Osteoblast (primary cell): ENCODE results near the gene RICTOR. TPM values are rescaled to one million over a fixed set of nuclear protein-coding genes. Genes with fewer than 3 reads are reported as not detected.

ENCODE experiments used
- DNase-seq: peaks from one replicate; pipeline ENCODE4 v3.0.0; 2011; ENCODE audit warnings: low spot score, mixed read lengths; ENCODE audit not compliant: insufficient read length; ENCODE audit errors: missing footprints
- H2AFZ ChIP-seq: 2 replicates; pipeline ENCODE4 v1.6.0; 2011; ENCODE audit warnings: mild to moderate bottlenecking, low read length
- H3K27ac ChIP-seq: 2 replicates; pipeline ENCODE4 v1.5.1; 2011; ENCODE audit warnings: mild to moderate bottlenecking, low read depth, low read length, moderate library complexity
- H3K27me3 ChIP-seq: 2 replicates; pipeline ENCODE4 v1.6.0; 2012; ENCODE audit warnings: mild to moderate bottlenecking, control low read depth, inconsistent platforms, low read length, moderate library complexity; ENCODE audit not compliant: insufficient read depth
- H3K36me3 ChIP-seq: 2 replicates; pipeline ENCODE4 v1.5.1; 2011; ENCODE audit warnings: mild to moderate bottlenecking, low read length, control low read depth, moderate library complexity; ENCODE audit not compliant: insufficient read depth
- H3K4me1 ChIP-seq: 2 replicates; pipeline ENCODE4 v1.5.1; 2011; ENCODE audit warnings: mild to moderate bottlenecking, low read length, control low read depth, moderate library complexity; ENCODE audit not compliant: insufficient read depth
- H3K4me2 ChIP-seq: 2 replicates; pipeline ENCODE4 v1.6.0; 2011; ENCODE audit warnings: mild to moderate bottlenecking, low read length; ENCODE audit not compliant: insufficient read depth
- H3K4me3 ChIP-seq: fragments of 200-600 bp; sonication (generic); 3 replicates; pipeline ENCODE4 v1.5.1; 2012; ENCODE audit warnings: mild to moderate bottlenecking, low read length, inconsistent platforms; ENCODE audit not compliant: insufficient read depth
- H3K79me2 ChIP-seq: 2 replicates; pipeline ENCODE4 v1.6.0; 2012; ENCODE audit warnings: mild to moderate bottlenecking, low read length, control low read depth, inconsistent platforms; ENCODE audit not compliant: insufficient read depth
- H3K9me3 ChIP-seq: 2 replicates; pipeline ENCODE4 v1.5.1; 2011; ENCODE audit warnings: low read depth, low read length, control low read depth
- H4K20me1 ChIP-seq: 2 replicates; pipeline ENCODE4 v1.6.0; 2012; ENCODE audit warnings: mild to moderate bottlenecking, low read length, control low read depth; ENCODE audit not compliant: insufficient read depth
- total RNA-seq: library from RNA; depleted of rRNA; stranded (reverse); fragments of >200 nt; gene quantifications from 2 replicates; pipeline ENCODE4 v1.2.3, GENCODE V29; 2012
- TF ChIP-seq, protein P1 (sequence below): IDR thresholded peaks from 2 replicates; pipeline ENCODE4 v1.5.1; 2011; ENCODE audit warnings: mild to moderate bottlenecking, low read depth, low read length, moderate library complexity; ENCODE audit errors: extremely low read depth

Gene RICTOR
- total RNA-seq, 1 donor, result 46.7 TPM

DNA sequence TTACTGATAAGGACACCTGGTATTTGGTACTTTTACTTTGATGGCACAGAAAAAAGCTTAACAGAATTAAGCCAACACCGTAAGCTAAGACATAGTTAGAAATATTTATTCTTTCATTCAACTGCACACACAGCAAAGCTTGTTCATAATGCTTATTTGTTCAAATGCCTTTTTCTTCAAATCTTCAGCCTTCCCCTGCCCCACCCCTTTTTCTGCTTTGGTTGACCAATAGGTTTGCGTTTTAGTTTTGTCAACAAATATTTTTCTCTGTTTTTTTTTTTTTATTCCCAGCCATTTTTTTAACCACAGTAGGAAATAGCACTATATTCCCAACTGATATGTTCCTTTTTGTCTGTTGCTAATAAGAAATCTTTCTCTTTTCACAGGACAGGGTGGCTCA lies 4.9 kb upstream of the RICTOR start:
- no peaks in the 10 kb centered on the region for H3K36me3 ChIP-seq
- peaks cover 15% of the 10 kb centered on the region for H3K4me1 ChIP-seq
- no peaks in the 10 kb centered on the region for H3K9me3 ChIP-seq
- H3K79me2 ChIP-seq, result peaks cover 6% of the 10 kb centered on the region
- H4K20me1 ChIP-seq, result no peaks in the 10 kb centered on the region
- TF ChIP-seq, protein P1, sequence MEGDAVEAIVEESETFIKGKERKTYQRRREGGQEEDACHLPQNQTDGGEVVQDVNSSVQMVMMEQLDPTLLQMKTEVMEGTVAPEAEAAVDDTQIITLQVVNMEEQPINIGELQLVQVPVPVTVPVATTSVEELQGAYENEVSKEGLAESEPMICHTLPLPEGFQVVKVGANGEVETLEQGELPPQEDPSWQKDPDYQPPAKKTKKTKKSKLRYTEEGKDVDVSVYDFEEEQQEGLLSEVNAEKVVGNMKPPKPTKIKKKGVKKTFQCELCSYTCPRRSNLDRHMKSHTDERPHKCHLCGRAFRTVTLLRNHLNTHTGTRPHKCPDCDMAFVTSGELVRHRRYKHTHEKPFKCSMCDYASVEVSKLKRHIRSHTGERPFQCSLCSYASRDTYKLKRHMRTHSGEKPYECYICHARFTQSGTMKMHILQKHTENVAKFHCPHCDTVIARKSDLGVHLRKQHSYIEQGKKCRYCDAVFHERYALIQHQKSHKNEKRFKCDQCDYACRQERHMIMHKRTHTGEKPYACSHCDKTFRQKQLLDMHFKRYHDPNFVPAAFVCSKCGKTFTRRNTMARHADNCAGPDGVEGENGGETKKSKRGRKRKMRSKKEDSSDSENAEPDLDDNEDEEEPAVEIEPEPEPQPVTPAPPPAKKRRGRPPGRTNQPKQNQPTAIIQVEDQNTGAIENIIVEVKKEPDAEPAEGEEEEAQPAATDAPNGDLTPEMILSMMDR, result no peak
- no peak overlapping the region for H3K4me2 ChIP-seq
- DNase-seq, result peak; percentile 29
- H3K27me3 ChIP-seq, result peaks cover 10% of the 10 kb centered on the region
- no peak overlapping the region for H2AFZ ChIP-seq
- H3K4me3 ChIP-seq, result no peak overlapping the region
- H3K27ac ChIP-seq, result no peak overlapping the region

DNA sequence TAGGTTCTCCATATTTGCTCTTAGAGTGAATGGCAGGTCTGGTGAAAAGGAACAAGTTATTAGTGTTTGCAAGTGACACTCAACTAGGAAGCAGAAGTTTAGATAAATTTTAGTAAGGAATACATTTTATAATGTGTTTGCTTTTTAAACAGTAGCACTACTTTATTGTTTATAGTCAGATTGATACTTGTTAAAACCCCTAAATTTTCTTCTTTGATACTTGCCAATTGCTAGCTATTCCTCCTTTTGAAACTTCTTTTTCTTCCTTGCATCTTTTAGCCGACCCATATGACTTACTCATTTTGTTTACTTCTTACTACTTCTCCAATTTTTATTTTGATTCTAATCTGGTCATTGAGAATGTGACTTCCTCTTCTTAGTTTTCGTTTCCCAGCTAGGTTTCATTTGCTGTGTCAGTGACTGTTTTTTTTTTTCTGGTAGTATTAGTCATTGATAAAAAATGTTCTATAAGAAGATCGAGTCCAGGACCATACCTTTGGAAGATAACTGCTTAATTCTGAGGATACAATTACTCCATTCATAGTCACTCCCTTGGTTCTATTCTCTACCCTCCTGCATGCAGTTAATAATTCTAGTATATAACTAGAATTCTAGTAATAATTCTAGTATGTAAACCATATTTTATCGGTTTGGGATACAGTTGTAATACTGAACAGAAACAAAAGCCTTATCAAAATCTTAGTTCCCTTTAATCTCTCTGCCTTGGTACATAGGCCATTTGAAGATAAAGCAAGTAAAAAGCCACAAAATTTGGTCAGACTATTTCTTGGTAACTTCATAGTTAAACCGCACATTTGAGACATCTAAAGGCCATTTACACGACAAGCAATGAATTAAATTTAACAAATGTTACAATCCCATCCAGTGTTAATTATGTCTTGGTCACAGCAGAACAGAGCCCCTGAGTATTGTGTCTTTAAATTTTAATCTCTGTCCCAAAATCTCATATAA lies 2.8 kb upstream of the RICTOR start:
- Histone ChIP-seq H3K36me3 (no peaks in the 10 kb centered on the region), H3K4me2 (peak overlapping the region; percentile 37), H3K4me3 (no peak overlapping the region), H2AFZ (no peak overlapping the region), H3K4me1 (peaks cover 24% of the 10 kb centered on the region), H3K79me2 (peaks cover 26% of the 10 kb centered on the region), H4K20me1 (peaks cover 14% of the 10 kb centered on the region), H3K27ac (no peak overlapping the region), H3K27me3 (peaks cover 10% of the 10 kb centered on the region), H3K9me3 (no peaks in the 10 kb centered on the region)
- DNase-seq, result peak; percentile 71
- TF ChIP-seq, protein P1, result no peak

DNA sequence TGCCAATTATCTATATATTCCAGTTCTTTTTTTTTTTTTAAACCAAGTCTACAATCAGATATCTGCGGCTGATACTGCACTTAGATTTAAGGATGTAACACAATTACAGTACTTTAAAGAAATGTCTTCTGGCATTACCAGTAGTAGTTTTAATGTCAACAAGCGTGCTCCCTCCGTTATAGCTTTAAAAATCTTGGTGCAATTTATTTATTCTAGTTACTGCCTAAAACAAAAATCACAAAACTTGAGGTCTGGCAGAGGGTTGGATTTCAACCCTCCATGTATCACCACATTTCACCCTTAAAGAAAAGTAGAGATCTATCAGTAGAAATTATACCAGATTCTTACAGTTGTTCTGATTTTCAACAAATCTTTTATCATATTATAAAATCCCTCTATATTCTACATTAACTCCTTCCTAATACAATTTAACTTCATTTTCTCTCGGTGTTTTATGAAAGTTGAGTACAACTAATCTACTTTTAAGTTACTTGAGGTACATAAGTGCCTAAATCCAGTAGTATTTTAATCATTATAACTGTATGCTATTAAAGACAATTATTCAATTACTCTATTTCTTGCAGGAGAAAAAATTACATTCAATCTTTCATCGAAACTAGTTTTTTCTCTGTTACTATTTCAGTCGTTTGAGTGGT lies 2.0 kb upstream of the RICTOR start:
- no peak for DNase-seq
- H3K27me3 ChIP-seq, result peaks cover 10% of the 10 kb centered on the region
- H3K9me3 ChIP-seq, result no peaks in the 10 kb centered on the region
- H3K79me2 ChIP-seq, result peaks cover 34% of the 10 kb centered on the region
- H3K4me3 ChIP-seq, result no peak overlapping the region
- peak overlapping the region; percentile 37 for H3K4me2 ChIP-seq
- TF ChIP-seq, protein P1, result no peak
- H4K20me1 ChIP-seq, result peaks cover 19% of the 10 kb centered on the region
- peaks cover 24% of the 10 kb centered on the region for H3K4me1 ChIP-seq
- H3K27ac ChIP-seq, result no peak overlapping the region
- H2AFZ ChIP-seq, result no peak overlapping the region
- H3K36me3 ChIP-seq, result no peaks in the 10 kb centered on the region

DNA sequence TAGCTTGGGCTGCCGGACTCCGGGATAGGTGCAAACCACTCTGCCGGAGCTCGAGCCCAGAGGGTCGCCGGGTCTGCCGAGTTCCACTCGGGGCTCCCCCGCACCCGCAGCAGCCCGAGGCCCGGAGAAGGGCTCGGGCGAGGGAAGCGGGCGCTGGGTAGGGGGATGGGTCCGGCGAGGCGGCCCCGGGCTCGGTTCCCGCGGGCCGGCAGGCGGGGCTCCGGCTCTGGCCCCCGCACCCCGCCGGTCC lies 507 bp downstream of the RICTOR start:
- TF ChIP-seq, protein P1, result no peak
- Histone ChIP-seq H3K79me2 (peaks cover 55% of the 10 kb centered on the region), H3K4me3 (peak overlapping the region; percentile 91), H3K36me3 (peaks cover 5% of the 10 kb centered on the region), H4K20me1 (peaks cover 27% of the 10 kb centered on the region), H3K9me3 (no peaks in the 10 kb centered on the region), H3K4me2 (peak overlapping the region; percentile 92), H3K27ac (peak overlapping the region; percentile 75), H3K4me1 (peaks cover 18% of the 10 kb centered on the region), H3K27me3 (peaks cover 10% of the 10 kb centered on the region), H2AFZ (peak overlapping the region; percentile 83)
- peak; percentile 92 for DNase-seq
